AML-193 (cell line): ENCODE data around the gene C11orf87.

Experiments
- DNase-seq, 2 experiments: peaks; one replicate each; lab custom pipeline; 2025; lab: John Stamatoyannopoulos, UW

The C11orf87 gene

GRCh38 chr11:109443052-109443451 is 21.1 kb downstream of the C11orf87 start:
- no peak for DNase-seq

GRCh38 chr11:109454857-109455256 is 32.9 kb downstream of the C11orf87 start:
- no peak for DNase-seq
